ENCODE results near the gene TYK2. TPM values are rescaled to one million over a fixed set of nuclear protein-coding genes. Genes with fewer than 3 reads are reported as not detected.

TYK2 gene
- total RNA-seq, 2 experiments from 2014 or later = 153 to 155 TPM

DNA sequence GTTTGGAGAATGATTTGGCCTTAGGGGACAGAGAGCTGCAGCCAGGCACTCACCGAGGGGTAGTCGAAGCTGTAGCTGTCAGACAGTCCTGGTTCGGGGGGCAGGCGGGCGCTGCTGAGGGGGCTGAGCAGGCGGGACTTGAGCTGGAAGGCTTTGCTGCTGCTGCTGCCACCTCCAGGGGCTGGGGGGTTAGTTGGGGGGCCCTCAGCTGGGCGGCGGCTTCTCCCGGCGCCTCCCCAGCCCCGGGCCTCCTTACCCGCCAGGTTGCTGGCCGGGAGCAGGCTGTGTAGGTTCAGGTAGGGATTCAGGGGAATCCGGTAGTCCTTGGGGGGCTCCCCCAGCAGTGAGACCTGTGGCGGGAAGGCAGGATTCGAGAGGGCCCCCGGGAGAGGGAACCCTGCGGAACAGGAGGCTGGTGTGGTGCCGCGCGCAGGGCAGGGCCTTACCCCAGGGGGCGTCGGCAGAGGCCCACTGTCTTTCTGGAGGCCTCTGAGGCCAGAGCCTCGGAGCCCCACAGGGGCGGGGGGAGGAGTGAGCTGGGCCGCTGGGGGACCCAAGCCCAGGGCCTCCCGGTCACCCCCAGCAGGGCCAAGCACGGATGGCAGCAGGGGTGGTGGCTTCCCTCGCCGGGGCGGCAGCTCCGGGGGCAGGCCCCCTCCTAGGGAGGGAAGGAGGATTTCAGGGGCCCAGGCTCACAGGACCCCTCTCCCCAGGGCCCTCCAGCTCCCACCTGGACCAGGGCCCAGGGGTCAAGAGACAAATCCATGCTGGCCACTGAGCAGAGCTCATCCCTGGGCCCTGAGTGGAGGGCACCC is 59.6 kb downstream of the TYK2 start:
- Mint-ChIP-seq H3K27me3 (no peaks in the 10 kb centered on the region), H3K36me3 (peaks cover 12% of the 10 kb centered on the region), H3K4me1 (peaks cover 6% of the 10 kb centered on the region), H3K27ac (no peak overlapping the region), H3K9me3 (no peaks in the 10 kb centered on the region), H3K4me3 (no peak overlapping the region)
- DNase-seq = no peak

DNA sequence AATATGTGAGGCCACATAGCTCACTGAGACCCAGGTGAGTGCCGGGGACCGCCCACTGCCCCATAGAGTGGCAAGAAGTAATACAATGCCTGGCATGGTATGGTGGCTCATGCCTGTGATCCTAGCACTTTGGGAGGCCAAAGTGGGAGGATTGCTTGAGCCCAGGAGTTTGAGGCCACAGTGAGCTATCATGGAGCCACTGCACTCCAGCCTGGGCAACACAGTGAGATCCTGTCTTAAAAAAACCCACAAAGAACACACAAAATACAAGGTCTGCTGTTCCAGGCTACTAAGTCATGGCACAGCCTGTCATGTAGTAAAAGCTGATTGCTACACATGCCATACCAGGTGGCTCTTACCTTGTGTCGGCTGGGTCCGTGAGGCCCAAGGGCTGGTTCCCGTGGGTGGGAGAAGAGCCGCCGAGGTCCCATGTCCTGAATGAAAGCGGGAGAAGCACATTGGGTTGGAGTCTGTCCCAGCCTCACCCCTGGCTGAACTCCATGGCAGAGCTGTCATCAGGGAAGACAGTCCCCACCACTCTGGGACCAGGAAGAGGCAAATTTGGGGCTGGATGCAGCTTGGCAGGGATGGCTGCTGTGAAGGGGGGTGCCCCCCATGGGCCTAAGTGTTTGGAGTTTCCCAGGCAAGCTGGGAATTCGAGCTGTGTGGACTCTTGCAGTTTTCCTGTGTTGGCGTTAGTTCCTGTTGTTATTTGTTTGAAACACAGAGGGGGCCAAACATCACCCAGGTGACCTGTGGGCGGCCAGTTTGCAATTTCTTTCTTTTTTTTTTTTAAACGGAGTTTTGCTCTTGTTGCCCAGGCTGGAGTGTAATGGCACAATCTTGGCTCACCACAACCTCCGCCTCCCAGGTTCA is 61.3 kb downstream of the TYK2 start:
- DNase-seq = no peak
- Mint-ChIP-seq H3K27ac (no peak overlapping the region), H3K27me3 (no peaks in the 10 kb centered on the region)

DNA sequence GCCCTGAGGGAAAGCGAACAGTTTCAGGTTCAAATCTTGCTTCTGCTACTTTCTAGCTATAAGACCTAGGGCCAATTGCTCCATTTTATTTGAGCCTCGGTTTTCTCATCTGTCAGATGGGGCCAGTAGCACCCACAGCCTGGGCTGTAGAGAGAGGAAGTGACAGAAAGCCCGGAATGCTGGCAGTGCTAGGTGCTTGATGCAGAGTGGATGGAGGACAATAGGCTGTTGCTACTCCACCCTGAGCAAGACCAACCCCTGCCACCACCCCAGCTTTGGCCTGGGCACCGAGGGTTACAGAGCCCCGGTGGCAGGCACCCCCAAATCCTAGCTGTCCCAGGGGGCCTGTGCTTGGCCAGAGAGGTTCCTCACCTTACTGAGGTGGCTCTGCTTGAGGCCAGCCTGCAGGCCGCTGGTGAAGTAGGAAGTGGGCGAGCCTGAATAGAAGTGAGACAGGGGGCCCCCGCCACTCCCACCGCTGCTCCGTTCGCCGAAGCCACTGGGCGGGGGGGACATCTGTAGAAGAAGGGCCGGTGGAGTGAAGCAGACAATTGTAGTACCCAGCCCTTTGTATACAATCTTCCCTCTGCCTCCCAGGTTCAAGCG is 62.4 kb downstream of the TYK2 start:
- Mint-ChIP-seq H3K36me3 (peaks cover 18% of the 10 kb centered on the region), H3K4me3 (no peak overlapping the region), H3K27ac (no peak overlapping the region), H3K9me3 (no peaks in the 10 kb centered on the region), H3K27me3 (no peaks in the 10 kb centered on the region), H3K4me1 (peaks cover 16% of the 10 kb centered on the region)
- no peak for DNase-seq

More for the DNA sequence above, 61.3 kb downstream of the TYK2 start:
- H3K9me3 Mint-ChIP-seq = no peaks in the 10 kb centered on the region
- peaks cover 16% of the 10 kb centered on the region for H3K36me3 Mint-ChIP-seq
- H3K4me3 Mint-ChIP-seq = no peak overlapping the region
- H3K4me1 Mint-ChIP-seq = peaks cover 16% of the 10 kb centered on the region

- H3K27me3 Mint-ChIP-seq = no peaks in the 10 kb centered on the region
- H3K4me3 Mint-ChIP-seq = no peak overlapping the region
- H3K4me1 Mint-ChIP-seq = peaks cover 16% of the 10 kb centered on the region
- peak overlapping the region; percentile 72 for H3K27ac Mint-ChIP-seq
- peaks cover 18% of the 10 kb centered on the region for H3K36me3 Mint-ChIP-seq
- H3K9me3 Mint-ChIP-seq = no peaks in the 10 kb centered on the region
- DNase-seq = no peak
Measured at GRCh38 chr19:10317045-10317856, 63.1 kb downstream of the TYK2 start.

GRCh38 chr19:10316229-10317044 is 63.9 kb downstream of the TYK2 start:
- H3K27ac Mint-ChIP-seq = peak overlapping the region; percentile 82
- H3K27me3 Mint-ChIP-seq = no peaks in the 10 kb centered on the region
- peaks cover 18% of the 10 kb centered on the region for H3K36me3 Mint-ChIP-seq
- peak overlapping the region; percentile 87 for H3K4me3 Mint-ChIP-seq
- DNase-seq = no peak
- no peaks in the 10 kb centered on the region for H3K9me3 Mint-ChIP-seq
- H3K4me1 Mint-ChIP-seq = peaks cover 16% of the 10 kb centered on the region

GRCh38 chr19:10315335-10316214 is 64.8 kb downstream of the TYK2 start, which contains the start of gene FDX2:
FDX2 (minus strand) TSS chr19:10316015; CDS start chr19:10315996, 19 bp downstream.
- H3K4me3 Mint-ChIP-seq = peak within 1 kb of the TSS; percentile 87
- peak within 1 kb of the TSS; percentile 82 for H3K27ac Mint-ChIP-seq
- peaks cover 16% of the 10 kb centered on the region for H3K4me1 Mint-ChIP-seq
- peak; percentile 92 for DNase-seq
- H3K36me3 Mint-ChIP-seq = peaks cover 18% of the 10 kb centered on the region
- no peaks in the 10 kb centered on the region for H3K9me3 Mint-ChIP-seq
- no peaks in the 10 kb centered on the region for H3K27me3 Mint-ChIP-seq

GRCh38 chr19:10309423-10309822 is 70.9 kb downstream of the TYK2 start, which contains the start of gene ZGLP1:
ZGLP1 (minus strand) TSS chr19:10309815.
- H3K4me3 Mint-ChIP-seq = no peak within 1 kb of the TSS
- no peak within 1 kb of the TSS for H3K27ac Mint-ChIP-seq
- H3K9me3 Mint-ChIP-seq = no peaks in the 10 kb centered on the region

DNA sequence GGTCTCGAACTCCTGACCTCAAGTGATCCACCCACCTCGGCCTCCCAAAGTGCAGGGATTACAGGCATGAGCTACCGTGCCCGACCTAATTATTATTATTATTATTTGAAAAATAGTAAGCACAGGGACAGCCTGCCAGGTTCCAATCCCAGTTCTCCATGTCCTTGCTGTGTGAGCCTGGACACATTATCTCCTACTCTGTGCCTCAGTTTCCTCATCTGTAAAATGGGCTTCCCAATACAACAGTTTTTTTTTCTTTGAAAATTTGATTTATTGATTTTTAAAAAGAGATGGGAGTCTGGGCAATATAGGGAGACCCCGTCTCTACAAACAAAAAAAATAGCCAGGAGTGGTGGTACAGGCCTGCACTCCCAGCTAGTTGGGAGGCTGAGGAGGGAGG is 74.0 kb downstream of the TYK2 start:
- Mint-ChIP-seq H3K4me3 (no peak overlapping the region), H3K9me3 (no peaks in the 10 kb centered on the region), H3K27ac (no peak overlapping the region), H3K27me3 (no peaks in the 10 kb centered on the region), H3K36me3 (peaks cover 6% of the 10 kb centered on the region), H3K4me1 (no peaks in the 10 kb centered on the region)
- no peak for DNase-seq

More at GRCh38 chr19:10309423-10309822, 70.9 kb downstream of the TYK2 start, which contains the start of gene ZGLP1:
- H3K4me1 Mint-ChIP-seq = peaks cover 2% of the 10 kb centered on the region
- peaks cover 9% of the 10 kb centered on the region for H3K36me3 Mint-ChIP-seq
- H3K27me3 Mint-ChIP-seq = no peaks in the 10 kb centered on the region
- DNase-seq = no peak

GRCh38 chr19:10305139-10305806 is 75.1 kb downstream of the TYK2 start:
- Mint-ChIP-seq H3K4me3 (no peak overlapping the region), H3K27ac (no peak overlapping the region), H3K9me3 (no peaks in the 10 kb centered on the region), H3K36me3 (peaks cover 6% of the 10 kb centered on the region), H3K4me1 (no peaks in the 10 kb centered on the region), H3K27me3 (no peaks in the 10 kb centered on the region)
- DNase-seq = no peak

Other genes starting within 250 kb of the TYK2 start
- gene DNMT1, start 185.6 kb downstream of the TYK2 start, total RNA-seq = 100 to 1,000 TPM; 337 to 352 TPM
- 1 to 10 TPM; 7.7 to 7.9 TPM for gene S1PR2, start 149.2 kb downstream of the TYK2 start, total RNA-seq
- gene MRPL4, start 128.4 kb downstream of the TYK2 start, total RNA-seq = 100 to 1,000 TPM; 179 to 182 TPM
- 10 to 100 TPM; 33.2 to 33.6 TPM for gene ICAM1, start 109.5 kb downstream of the TYK2 start, total RNA-seq
- under 1 TPM; 0.25 to 0.38 TPM for gene ICAM4, start 93.6 kb downstream of the TYK2 start, total RNA-seq
- gene ICAM5, start 90.6 kb downstream of the TYK2 start, total RNA-seq = 1 to 10 TPM in 1 of 2 experiments, under 1 TPM in 1; 0.95 to 1.0 TPM
- 1 to 10 TPM; 3.4 to 4.0 TPM for gene ZGLP1, start 70.8 kb downstream of the TYK2 start, total RNA-seq
- 10 to 100 TPM; 18.3 to 19.6 TPM for gene FDX2, start 64.6 kb downstream of the TYK2 start, total RNA-seq
- gene RAVER1, start 47.0 kb downstream of the TYK2 start, total RNA-seq = 100 to 1,000 TPM; 103 to 107 TPM
- 10 to 100 TPM; 76.3 to 79.6 TPM for gene ICAM3, start 40.9 kb downstream of the TYK2 start, total RNA-seq
- gene CDC37, start 23.0 kb upstream of the TYK2 start, total RNA-seq = 100 to 1,000 TPM; 242 to 252 TPM
- gene PDE4A, start 40.0 kb upstream of the TYK2 start, total RNA-seq = 10 to 100 TPM; 10.6 to 11.4 TPM
- 10 to 100 TPM; 69.3 to 72.2 TPM for gene KEAP1, start 122.8 kb upstream of the TYK2 start, total RNA-seq
- gene S1PR5, start 136.9 kb upstream of the TYK2 start, total RNA-seq = not detected
- 10 to 100 TPM; 25.1 to 26.4 TPM for gene ATG4D, start 163.3 kb upstream of the TYK2 start, total RNA-seq
- gene KRI1, start 185.4 kb upstream of the TYK2 start, total RNA-seq = 10 to 100 TPM; 66.3 to 69.2 TPM
- 10 to 100 TPM; 55.8 to 62.3 TPM for gene CDKN2D, start 188.4 kb upstream of the TYK2 start, total RNA-seq
- not detected for gene AP1M2, start 206.7 kb upstream of the TYK2 start, total RNA-seq
- 10 to 100 TPM; 70.6 to 71.6 TPM for gene SLC44A2, start 245.0 kb upstream of the TYK2 start, total RNA-seq

Data from activated naive CD8-positive, alpha-beta T cell treated with anti-CD3 and anti-CD28 coated beads for 36 hours (primary cell).